Measurements from ENCODE around the gene AFMID.

Gene AFMID

GRCh38 chr17:78184351-78184750 is 2.8 kb upstream of the AFMID start:
- TF ChIP-seq OSR1 (CRISPR knock-in tag; IDR thresholded peaks at IDR 0.05) (no peak), ZNF565 (CRISPR knock-in tag; conservative IDR thresholded peaks at IDR 0.05; ENCODE audit: low read depth) (no peak), TCF4 (CRISPR knock-in tag; IDR thresholded peaks at IDR 0.05; ENCODE audit: borderline replicate concordance) (no peak), ZFP30 (CRISPR knock-in tag; IDR thresholded peaks at IDR 0.05) (no peak), PATZ1 (CRISPR knock-in tag; IDR thresholded peaks at IDR 0.05; ENCODE audit: borderline replicate concordance) (no peak), TOX (CRISPR knock-in tag; IDR thresholded peaks at IDR 0.05; ENCODE audit: borderline replicate concordance) (no peak), RARB (CRISPR knock-in tag; IDR thresholded peaks at IDR 0.05) (no peak), TSHZ2 (CRISPR knock-in tag; IDR thresholded peaks at IDR 0.05) (no peak), ZNF8 (CRISPR knock-in tag; IDR thresholded peaks at IDR 0.05) (no peak), ZFP3 (CRISPR knock-in tag; IDR thresholded peaks at IDR 0.05) (no peak), GLIS3 (CRISPR knock-in tag; IDR thresholded peaks at IDR 0.05) (no peak), SNAI2 (CRISPR knock-in tag; IDR thresholded peaks at IDR 0.05) (no peak), ARNTL (CRISPR knock-in tag; IDR thresholded peaks at IDR 0.05; ENCODE audit: borderline replicate concordance, low read depth) (no peak), POU6F1 (CRISPR knock-in tag; IDR thresholded peaks at IDR 0.05; ENCODE audit: borderline replicate concordance, low read depth) (no peak), PPARA (CRISPR knock-in tag; IDR thresholded peaks at IDR 0.05; ENCODE audit: borderline replicate concordance) (no peak), CSRNP3 (CRISPR knock-in tag; IDR thresholded peaks at IDR 0.05) (no peak), ZC3H10 (CRISPR knock-in tag; IDR thresholded peaks at IDR 0.05) (no peak), CSDC2 (CRISPR knock-in tag; IDR thresholded peaks at IDR 0.05) (no peak), BACH2 (CRISPR knock-in tag; IDR thresholded peaks at IDR 0.05; ENCODE audit: borderline replicate concordance) (no peak), CREB5 (CRISPR knock-in tag; IDR thresholded peaks at IDR 0.05; ENCODE audit: low read depth) (no peak)
- no peak for ATAC-seq

- ATAC-seq, result no peak
- TF ChIP-seq ZFP3 (CRISPR knock-in tag; IDR thresholded peaks at IDR 0.05) (no peak), POU6F1 (CRISPR knock-in tag; IDR thresholded peaks at IDR 0.05; ENCODE audit: borderline replicate concordance, low read depth) (no peak), CSDC2 (CRISPR knock-in tag; IDR thresholded peaks at IDR 0.05) (no peak), TSHZ2 (CRISPR knock-in tag; IDR thresholded peaks at IDR 0.05) (no peak), PATZ1 (CRISPR knock-in tag; IDR thresholded peaks at IDR 0.05; ENCODE audit: borderline replicate concordance) (no peak), PPARA (CRISPR knock-in tag; IDR thresholded peaks at IDR 0.05; ENCODE audit: borderline replicate concordance) (no peak), ZNF565 (CRISPR knock-in tag; conservative IDR thresholded peaks at IDR 0.05; ENCODE audit: low read depth) (no peak), ZNF70 (CRISPR knock-in tag; IDR thresholded peaks at IDR 0.05) (no peak), RARB (CRISPR knock-in tag; IDR thresholded peaks at IDR 0.05) (no peak), CREB5 (CRISPR knock-in tag; IDR thresholded peaks at IDR 0.05; ENCODE audit: low read depth) (no peak), ISL1 (CRISPR knock-in tag; IDR thresholded peaks at IDR 0.05) (no peak), TCF4 (CRISPR knock-in tag; IDR thresholded peaks at IDR 0.05; ENCODE audit: borderline replicate concordance) (no peak)
Observed at GRCh38 chr17:78184868-78185267, 2.3 kb upstream of the AFMID start.

Data from SK-N-SH treated with all-trans-retinoic acid at 6 μM for 48 hours (cell line).